RPMI7951 (cell line): ENCODE results near the gene ARHGEF17. TPM values are rescaled to one million over a fixed set of nuclear protein-coding genes. Genes with fewer than 3 reads are reported as not detected.
A peak's percentile ranks its signal among the peaks of the same experiment; 100 is the strongest.
"Not testable (repeated sequence)": the region's sequence is repeated elsewhere in the genome, so short reads cannot be mapped to it uniquely, and the experiment has no call there.

ENCODE experiments used
- DNase-seq: peaks from one replicate; pipeline ENCODE4 v3.0.0-alpha.2; 2012; ENCODE audit warnings: low read depth
- total RNA-seq: library from RNA; depleted of rRNA; stranded (reverse); fragments of >200 nt; shearing (Covaris generic); gene quantifications from 2 replicates; pipeline ENCODE4 v1.2.3, GENCODE V29; 2014; rRNA removed

The ARHGEF17 gene, protein sequence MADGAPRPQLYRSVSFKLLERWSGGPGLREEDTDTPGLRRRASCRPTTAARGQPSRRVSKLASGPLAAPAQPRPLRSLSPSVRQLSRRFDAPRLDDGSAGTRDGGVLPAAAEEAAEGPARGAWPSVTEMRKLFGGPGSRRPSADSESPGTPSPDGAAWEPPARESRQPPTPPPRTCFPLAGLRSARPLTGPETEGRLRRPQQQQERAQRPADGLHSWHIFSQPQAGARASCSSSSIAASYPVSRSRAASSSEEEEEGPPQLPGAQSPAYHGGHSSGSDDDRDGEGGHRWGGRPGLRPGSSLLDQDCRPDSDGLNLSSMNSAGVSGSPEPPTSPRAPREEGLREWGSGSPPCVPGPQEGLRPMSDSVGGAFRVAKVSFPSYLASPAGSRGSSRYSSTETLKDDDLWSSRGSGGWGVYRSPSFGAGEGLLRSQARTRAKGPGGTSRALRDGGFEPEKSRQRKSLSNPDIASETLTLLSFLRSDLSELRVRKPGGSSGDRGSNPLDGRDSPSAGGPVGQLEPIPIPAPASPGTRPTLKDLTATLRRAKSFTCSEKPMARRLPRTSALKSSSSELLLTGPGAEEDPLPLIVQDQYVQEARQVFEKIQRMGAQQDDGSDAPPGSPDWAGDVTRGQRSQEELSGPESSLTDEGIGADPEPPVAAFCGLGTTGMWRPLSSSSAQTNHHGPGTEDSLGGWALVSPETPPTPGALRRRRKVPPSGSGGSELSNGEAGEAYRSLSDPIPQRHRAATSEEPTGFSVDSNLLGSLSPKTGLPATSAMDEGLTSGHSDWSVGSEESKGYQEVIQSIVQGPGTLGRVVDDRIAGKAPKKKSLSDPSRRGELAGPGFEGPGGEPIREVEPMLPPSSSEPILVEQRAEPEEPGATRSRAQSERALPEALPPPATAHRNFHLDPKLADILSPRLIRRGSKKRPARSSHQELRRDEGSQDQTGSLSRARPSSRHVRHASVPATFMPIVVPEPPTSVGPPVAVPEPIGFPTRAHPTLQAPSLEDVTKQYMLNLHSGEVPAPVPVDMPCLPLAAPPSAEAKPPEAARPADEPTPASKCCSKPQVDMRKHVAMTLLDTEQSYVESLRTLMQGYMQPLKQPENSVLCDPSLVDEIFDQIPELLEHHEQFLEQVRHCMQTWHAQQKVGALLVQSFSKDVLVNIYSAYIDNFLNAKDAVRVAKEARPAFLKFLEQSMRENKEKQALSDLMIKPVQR (N-terminal part only)
- total RNA-seq: 9.1 and 9.4 TPM in 2 replicates

DNA sequence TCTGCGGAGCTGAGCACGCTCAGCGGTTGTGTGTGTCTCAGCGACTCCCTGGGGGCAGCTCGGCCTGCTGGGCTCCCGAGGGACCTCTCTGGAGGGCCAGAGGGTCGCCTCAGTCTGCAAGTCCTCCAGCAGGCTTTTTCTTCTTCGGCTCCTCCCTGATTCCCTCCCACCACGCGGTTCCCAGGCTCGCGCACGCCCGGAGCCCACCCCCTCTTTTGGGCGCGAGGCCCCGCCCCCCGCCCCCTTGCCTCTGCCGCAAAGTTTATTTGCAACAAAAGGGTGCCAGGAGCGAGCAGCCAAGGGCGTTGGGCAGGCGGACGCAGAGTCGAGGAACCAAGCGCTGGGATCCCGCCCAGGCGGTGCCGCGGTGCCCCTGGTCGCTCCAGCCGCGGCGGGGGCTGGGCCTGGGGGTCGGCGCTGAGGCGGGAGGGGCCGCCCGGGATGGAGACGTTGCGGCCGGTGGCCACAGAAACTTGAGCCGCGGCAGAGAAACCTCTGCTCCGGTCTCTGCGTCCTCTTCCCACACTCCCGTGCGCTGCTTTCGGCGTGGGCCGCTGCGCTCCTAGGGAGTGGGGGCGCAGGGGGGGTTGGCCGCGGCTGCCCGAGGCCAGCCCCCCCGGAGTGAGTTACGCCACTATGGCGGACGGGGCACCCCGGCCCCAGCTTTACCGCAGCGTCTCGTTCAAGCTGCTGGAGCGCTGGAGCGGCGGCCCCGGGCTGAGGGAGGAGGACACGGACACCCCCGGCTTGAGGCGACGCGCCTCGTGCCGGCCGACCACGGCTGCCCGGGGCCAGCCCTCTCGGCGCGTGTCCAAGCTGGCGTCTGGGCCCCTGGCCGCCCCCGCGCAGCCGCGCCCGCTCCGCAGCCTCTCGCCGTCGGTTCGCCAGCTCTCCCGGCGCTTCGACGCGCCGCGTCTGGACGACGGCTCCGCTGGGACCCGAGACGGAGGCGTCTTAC is at the start of gene ARHGEF17:
Gene ARHGEF17, plus strand, starts transcription at position 274 of the 958 bp plus-strand sequence. Its CDS starts 363 bp downstream, at position 637.
- DNase-seq: peak; percentile 77

DNA sequence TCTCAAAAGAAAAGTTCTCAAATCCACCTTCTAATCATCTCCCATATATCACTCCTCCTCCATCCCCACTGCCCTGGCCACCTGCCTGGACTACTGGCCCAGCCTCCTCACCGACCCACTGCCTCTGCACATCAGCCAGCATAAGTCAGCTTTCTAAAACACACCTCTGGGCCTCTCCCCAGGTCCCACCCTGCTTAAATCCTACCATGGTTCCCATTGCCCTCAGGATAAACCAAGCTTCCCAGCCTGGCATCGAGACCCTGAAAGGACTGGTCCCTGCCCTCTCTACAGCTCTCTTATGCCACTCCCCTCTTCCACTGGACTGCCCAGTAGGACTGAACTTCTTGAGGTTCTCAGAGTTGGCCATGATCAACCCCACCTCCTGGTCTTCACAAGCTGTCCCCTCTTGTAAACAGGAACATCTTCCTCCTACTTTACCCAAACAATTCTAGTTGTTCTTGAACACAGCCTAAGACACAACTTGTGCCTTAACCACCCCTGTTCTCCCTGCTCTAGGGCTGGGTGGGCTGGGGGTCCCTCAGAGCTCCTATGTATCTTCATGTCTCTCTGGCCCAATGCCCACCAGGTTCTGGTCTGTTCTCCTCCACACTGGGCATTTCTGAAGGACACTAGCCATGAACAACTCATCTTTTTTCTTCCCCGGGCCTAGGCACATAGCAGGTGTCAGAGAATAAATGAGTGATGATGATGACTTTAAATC is 48.5 kb upstream of the ARHGEF17 start:
- no peak for DNase-seq

DNA sequence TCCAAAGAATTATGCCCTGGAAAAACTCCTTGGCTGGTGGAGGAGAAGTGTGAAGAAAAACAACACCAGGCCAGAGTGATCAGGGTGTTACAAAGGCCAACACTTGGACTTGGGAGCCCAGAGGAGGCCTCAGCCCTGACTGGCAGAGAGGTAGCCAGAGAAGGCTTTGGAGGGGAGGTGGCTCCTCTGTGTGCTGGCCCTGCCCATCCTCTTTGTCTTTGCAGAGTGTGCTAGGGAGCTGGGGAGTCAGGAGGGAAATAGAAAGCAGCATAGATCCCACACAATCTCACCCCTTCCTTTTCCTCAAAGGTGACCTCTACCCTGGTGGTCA is 48.0 kb upstream of the ARHGEF17 start:
- DNase-seq: no peak

DNA sequence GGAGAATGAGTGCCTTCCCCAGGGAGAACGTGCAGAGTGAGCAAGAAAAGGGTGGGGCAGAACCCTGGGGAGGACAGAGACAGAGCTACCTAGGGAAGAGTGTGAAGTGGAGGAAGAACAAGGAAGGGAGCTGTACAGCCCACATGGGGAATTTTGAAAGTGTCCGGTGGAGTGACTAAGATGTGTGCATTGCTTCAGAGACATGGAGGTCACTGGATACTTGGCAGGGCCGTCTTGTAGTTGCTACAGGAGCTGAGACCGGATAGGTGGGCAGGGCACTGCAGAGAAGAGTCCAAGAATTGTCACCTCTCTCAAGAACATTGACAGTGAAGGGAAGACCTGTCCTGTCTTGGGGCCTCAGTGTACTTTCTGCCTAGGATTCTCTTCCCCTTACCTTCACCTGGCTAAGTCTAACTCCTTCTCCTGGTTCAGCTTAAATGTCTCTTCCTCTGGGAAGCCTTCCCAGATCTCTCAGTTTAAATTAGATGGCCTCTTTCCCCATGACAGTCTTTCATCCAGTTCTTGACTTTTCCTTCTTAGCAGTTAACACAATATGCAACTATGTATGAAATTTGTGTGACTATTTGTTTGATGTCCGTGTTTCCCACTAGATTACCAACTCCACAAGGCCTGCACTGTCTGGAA is 45.1 kb upstream of the ARHGEF17 start:
- peak; percentile 59 for DNase-seq

DNA sequence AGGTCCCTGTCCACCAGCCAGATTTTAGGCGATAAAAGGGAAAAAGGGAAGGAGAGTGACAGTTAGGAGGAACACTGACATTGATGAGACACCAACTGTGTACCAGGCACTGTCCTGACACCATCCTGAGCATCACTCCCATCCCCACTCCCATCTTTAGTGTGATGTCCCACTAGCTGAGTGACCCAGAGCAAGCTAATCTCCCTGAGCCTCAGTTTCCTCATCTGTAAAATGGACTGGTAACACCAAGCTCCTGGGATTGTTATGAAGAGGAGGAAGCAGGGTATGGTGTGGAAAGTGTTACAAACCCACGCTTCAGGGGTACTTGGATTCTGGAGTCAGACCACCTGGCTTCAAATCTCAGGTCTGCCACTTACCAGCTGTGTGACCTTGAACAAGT is 44.4 kb upstream of the ARHGEF17 start:
- no peak for DNase-seq

DNA sequence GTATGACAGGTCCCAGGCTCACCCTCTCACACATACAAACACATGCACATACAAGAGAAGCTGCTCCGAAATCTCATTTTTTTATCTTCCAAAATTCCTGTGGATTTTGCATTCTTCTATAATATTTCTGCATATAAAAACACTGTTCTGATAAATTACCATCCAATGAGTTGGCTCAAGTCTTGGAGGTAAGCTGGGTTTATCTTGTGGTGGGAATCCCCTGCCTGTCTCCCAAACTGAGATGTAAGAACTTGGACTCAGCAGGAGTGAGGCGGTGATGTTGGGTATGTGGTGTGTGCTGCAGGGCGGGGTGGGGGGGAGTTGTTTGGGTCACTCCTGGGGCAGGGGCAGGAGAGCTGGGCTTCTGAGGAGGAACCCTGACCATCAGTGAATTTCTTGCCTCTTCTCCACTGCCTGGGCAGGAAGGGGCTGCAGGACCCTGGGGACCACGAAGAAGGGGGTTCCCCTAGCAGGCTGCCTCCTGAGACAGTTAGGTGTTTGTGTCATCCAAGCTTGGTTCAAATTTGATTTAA is 42.7 kb upstream of the ARHGEF17 start:
- no peak for DNase-seq

DNA sequence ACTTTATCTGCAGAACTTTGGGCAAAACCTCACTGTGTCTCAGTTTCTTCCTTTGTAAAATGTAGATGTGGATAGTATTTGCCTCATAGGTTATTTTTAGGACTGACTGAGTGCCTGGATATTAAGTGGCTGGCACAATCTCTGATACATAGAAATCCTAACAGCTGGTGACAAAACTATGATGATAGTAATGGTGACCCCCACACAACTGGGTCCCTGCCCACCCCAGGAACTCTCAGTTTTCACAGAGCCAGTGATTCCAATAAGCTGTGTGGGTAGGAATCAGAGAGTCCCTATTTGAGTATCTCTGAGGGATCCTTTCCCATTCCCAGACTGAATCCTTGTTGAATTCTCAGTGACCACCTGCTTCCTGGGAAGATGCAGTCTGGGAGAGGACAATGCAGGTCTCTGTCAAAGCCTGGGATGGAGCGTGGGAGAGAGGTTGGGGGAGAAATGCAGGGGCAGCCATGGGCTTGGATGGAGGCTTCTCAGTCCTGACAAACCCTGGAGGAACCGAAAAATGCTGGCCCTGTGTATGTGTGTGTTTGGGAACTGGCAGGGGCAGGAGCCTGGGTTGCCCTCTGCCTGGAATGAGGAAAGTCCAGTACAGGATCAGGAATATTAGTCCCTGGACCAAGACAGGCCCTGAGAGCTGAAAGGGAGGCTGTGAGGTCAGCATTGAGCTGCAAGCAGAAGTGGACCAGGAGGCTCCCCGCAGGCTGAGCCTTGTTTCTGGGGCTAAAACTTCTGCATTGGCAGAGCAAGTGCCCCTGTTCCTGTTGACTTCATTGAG is 42.0 kb upstream of the ARHGEF17 start:
- no peak for DNase-seq

DNA sequence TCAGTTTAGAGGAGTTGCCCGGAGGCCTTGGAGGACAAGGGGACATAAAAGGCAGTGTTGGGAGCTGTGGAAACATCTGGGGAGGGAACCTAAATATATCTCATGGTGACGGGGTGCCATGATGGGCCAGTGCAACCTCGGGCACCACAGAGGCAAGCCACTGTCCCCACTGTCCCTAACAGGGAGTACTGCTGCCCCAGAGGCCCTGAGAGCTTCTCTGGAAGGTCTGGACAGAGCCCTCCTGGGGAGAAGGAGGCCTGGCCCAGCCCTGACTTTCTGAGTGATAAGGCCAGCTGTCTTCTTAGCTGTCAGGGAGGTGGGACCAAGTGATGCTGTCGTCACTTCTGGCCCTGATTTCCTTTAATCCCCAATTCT is 41.4 kb upstream of the ARHGEF17 start:
- no peak for DNase-seq

DNA sequence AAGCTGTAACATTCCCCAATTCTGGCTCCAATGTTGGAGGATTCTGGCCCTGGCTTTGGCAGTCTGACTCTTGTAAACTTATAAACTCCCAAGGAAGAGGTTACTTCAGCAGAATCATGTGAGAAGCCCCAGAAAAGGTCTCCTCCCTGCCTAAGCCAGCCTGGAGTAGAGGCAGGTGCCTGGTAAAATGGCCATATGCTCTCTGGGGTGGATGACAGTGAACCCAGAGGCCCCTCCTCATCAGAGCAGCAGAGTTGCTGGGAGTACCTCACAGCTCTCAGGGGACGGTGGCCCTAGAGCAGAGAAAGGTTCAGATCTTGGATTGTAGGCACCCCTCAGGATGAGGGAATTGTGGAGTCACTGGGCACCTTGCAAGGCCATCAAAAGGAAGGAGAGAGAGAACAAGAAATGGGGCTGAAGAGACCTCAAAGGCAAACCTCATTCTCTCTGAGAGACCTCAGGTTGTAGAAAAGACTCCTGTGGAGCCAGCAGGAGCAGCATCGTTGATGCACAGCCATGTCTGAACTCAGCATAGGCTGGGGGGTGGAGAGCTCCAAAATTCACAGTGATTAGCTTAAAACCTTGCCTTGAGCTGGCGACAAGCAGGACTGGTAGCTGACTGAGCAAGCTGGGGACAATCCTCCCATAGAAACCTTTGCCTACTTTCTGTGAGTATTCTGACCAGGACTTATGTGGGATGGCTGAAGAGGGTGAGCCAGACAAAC is 40.8 kb upstream of the ARHGEF17 start:
- no peak for DNase-seq

DNA sequence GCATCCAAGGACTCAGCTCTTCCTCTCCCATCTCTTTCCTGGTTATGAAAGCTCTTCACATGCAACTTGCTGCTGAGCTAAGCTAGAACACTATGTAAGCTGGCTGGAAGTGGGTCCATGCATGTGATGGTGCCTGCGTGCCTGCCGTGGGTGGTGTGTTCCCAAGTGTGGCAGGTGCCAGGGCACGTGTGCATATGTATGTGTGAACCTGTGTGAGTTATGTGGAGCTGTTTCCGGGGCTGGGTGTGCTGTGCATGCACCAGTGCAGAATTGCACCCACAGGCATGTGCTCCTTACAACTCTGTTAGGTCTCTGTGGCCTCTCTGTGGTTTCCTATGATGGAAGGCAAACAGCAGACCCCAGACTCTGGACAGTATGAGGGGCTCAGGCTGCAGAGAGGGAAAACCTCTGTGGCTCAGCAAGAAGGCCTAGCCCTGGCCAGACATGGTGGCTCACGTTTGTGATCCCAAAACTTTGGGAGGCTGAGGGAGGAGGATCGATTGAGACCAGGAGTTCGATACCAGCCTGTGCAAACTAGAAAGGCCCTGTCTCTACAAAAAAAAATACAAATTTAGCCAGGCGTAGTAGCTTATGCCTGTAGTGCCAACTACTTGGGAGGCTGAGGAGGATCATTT is 40.1 kb upstream of the ARHGEF17 start:
- DNase-seq: no peak

DNA sequence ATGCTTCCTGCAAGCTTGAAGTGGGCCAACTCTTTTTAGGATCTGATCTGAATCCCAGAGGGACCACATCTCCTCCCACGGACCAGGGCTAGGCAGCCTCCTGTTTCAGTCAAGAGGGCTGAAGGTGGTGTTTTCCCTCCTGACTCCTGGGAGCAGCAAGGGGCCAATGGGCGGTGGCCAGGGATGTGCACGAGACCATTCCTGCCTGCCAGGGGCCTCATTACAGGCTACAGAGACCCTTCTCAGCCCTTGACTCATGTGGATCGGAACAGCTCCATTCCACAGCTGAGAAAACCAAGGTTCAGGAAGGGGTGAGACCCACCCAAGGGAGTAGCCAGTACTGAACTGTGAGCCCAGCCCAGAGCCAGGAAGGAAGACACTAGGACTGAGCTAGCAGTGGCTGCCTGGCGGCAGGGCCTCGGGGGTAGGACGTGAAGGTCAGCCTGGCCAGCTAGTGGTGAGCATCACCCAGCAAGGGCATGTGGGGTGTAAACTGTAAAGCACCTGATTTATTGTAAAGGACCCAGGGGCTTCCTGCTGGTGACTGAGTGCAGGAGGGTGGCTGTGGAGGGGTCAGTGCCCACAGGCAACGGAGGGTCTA is 39.3 kb upstream of the ARHGEF17 start:
- DNase-seq: no peak

DNA sequence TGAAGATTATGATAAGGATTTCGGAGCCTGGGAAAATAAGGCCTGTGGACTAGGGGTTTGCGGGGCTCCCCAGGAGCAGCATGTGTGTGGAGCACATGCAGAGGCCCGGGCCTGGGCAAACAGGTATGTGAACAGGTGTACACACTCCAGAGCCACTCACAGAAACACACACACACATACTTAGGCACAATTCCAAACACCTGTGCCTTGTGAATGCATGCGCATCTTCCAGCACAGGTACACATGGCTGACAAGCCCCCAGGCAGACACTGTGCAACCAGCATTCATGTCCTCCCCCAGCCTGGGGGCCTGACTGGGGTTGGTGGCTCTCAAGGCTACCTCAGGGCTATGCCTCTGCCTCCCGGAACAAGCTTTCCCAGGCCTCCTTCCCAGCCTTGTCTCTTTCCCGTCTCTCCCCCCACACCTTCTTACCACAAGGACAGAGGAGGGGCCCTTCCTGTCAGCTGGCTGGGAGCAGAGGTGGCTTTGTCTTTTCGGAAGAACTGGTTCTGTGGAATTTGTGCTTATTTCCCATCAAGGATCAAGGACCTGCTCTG is 38.5 kb upstream of the ARHGEF17 start:
- DNase-seq: no peak

DNA sequence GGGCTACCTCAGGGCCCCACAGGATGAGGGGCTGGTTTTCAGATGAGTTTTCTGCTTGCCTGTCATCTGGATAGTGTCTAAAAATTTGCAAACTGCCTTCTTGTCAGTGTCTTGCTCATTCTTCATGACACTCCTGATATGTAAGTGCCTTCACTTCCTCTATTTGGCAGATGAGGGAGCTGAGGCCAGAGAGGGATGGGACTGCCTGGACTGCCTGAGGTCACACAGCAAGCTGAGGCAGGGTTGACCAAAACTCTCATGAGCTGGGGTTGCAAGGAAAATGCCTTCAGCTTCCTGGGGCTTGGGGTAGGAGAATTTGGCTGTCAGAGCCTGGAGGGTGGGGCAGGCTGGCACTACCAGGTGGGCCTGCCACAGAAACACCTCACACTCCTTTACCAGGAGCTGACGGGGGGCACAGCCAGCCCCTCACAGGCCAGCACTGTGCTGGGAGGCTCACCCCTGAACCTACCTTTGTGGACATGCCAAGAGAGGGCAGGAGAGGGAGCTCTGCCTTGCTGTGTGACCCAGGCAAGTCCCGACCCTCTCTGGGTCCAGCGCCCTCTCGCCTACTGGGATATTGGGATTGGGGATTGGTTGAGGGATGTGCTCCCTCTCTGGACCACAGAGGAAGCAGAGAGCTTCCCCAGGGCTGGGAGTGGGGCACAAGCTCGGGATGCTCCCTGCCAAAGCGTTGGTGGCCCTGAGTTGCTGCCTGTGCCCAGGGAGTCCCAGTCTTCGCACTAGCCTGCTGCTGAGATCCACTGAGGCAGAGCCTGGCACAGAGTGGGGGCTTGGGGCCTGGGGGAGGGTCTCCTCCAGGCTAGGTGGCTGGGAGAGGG is 37.8 kb upstream of the ARHGEF17 start:
- no peak for DNase-seq

DNA sequence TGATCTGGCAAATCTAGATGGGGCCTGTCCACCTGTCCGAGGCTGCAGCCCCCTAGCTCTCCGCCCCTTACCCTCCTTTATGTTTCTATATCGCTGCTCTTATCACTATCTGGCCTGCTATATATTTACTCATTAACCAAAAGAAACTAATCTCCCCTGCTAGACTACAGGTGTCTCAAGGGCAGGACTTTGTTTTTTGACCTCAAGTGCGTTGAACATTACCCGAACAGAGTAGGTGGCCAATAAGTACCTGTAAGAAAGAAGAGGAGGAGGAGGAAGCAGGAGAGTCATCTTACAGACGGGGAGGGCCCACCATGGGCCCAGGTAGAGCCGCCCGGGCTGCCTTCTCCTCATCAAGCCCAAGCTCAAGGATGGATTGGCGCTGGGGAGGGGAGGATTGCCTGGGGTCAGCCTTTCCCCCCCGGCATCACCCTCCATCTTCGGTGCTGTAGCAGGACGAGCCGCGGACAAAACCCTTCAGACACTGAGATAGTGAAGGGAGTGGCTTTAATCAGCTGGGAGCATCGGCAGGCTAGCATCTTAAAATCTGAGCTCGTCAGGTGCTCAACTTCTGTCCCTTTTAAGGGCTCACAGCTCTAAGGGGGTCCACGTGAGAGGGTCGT is 37.1 kb upstream of the ARHGEF17 start:
- no peak for DNase-seq

DNA sequence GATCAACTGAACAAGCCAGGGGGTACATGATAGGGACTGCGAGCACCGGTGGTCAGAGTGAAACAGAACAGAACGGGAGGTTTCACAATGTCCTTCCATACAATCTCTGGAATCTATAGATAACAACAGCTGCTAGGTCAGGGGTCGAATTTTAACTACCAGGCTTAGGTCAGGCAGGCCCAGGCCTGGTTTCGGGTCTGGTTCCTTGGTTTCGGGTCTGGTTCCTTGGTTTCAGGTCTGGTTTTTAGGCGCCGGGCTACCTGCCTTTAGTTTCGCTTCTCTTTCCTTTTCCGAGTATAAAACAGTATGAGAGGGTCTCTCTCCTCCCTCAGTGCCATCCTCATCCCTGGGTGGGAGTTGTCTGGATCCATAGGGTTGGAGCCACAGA is 36.6 kb upstream of the ARHGEF17 start:
- DNase-seq: not testable (repeated sequence)
